B cell (primary cell): Measurements from ENCODE around the gene DZIP1L. TPM values are rescaled to one million over a fixed set of nuclear protein-coding genes. Genes with fewer than 3 reads are reported as not detected.

Experiments
- ATAC-seq: fragments of 200-7000 bp; cut with Tn5 transposase; one replicate; pipeline ENCODE4 v1.10.0; 2021; ENCODE audit warnings: low read depth, mild to moderate bottlenecking, moderate number of reproducible peaks, moderate library complexity
- CTCF ChIA-PET: fragments of 350-600 bp; sonication (Branson Sonifier 250); formaldehyde crosslinking; loops from one replicate; lab custom pipeline; 2021; ENCODE audit warnings: antibody characterized with exemption, inconsistent platforms; lab: Charles Lee
- POLR2A ChIA-PET: fragments of 350-600 bp; sonication (Branson Sonifier 250); formaldehyde crosslinking; loops from one replicate; lab custom pipeline; 2021; ENCODE audit warnings: antibody characterized with exemption; lab: Charles Lee
- DNase-seq: peaks from one replicate; pipeline ENCODE4 v3.0.0; 2013
- H2AFZ ChIP-seq: 2 replicates; pipeline ENCODE4 v1.6.1; 2012; ENCODE audit warnings: mild to moderate bottlenecking, low read depth, low read length; ENCODE audit not compliant: insufficient read depth, poor library complexity, severe bottlenecking
- H3K27ac ChIP-seq, 2 donors: 1 replicate in 1 of 2; 2 replicates in 1 of 2; pipeline ENCODE4 v1.5.1; 2012 to 2013; ENCODE audit warnings: low read length in 2 of 2, mild to moderate bottlenecking in 2 of 2, moderate library complexity in 1 of 2
- H3K27me3 ChIP-seq, 4 experiments: fragments of 200-600 bp in 1 of 4; sonication (generic) in 1 of 4; replicated peaks in 1 of 4; 1 replicate in 2 of 4; 2 replicates in 2 of 4; pipeline versions ENCODE4 v1.6.1 to v1.7.0; 2013 to 2016; ENCODE audit warnings: low read length in 3 of 4, mild to moderate bottlenecking in 2 of 4, mixed read lengths in 1 of 4, moderate library complexity in 1 of 4; ENCODE audit not compliant: insufficient read depth in 4 of 4, control insufficient read depth in 3 of 4; ENCODE audit errors: control extremely low read depth in 1 of 4
- H3K36me3 ChIP-seq, 2 experiments: replicated peaks in 1 of 2; 1 replicate in 1 of 2; 2 replicates in 1 of 2; pipeline versions ENCODE4 v1.6.1 to v1.7.1; 2013; ENCODE audit warnings: low read length in 1 of 2; ENCODE audit not compliant: insufficient read depth in 2 of 2, control insufficient read depth in 1 of 2; ENCODE audit errors: control extremely low read depth in 1 of 2, extremely low read depth in 1 of 2
- H3K4me1 ChIP-seq, 2 donors: fragments of 200-600 bp in 1 of 2; sonication (generic) in 1 of 2; 1 replicate in 1 of 2; 2 replicates in 1 of 2; pipeline versions ENCODE4 v1.5.1 to v1.6.1; 2013 to 2017; ENCODE audit warnings: low read length in 2 of 2; ENCODE audit not compliant: control insufficient read depth in 2 of 2, insufficient read depth in 2 of 2
- H3K4me2 ChIP-seq: replicated peaks from 2 replicates; pipeline ENCODE3; 2012; ENCODE audit warnings: mild to moderate bottlenecking, low read depth, low read length; ENCODE audit not compliant: poor library complexity, severe bottlenecking
- H3K4me3 ChIP-seq, 5 experiments: fragments of 200-600 bp in 1 of 5; sonication (generic) in 1 of 5; 1 replicate in 3 of 5; 2 replicates in 2 of 5; pipeline versions ENCODE4 v1.5.1 to v1.7.0; 2011 to 2016; ENCODE audit warnings: low read length in 4 of 5, mild to moderate bottlenecking in 4 of 5, low read depth in 2 of 5, control low read depth in 1 of 5, moderate library complexity in 1 of 5; ENCODE audit not compliant: insufficient read depth in 1 of 5; ENCODE audit errors: control extremely low read depth in 1 of 5, extremely low read depth in 1 of 5
- H3K79me2 ChIP-seq: fragments of 200-600 bp; sonication (generic); one replicate; pipeline ENCODE4 v1.6.0; 2016; ENCODE audit warnings: low read length; ENCODE audit not compliant: control insufficient read depth, insufficient read depth
- H3K9ac ChIP-seq: fragments of 200-600 bp; sonication (generic); 2 replicates; pipeline ENCODE4 v1.6.1; 2017; ENCODE audit warnings: mild to moderate bottlenecking, low read length, moderate library complexity
- H3K9me3 ChIP-seq, 3 donors: one replicate each; pipeline versions ENCODE4 v1.6.1 to v1.7.1; 2013; ENCODE audit warnings: low read length in 2 of 3; ENCODE audit not compliant: control insufficient read depth in 2 of 3, insufficient read depth in 1 of 3; ENCODE audit errors: control extremely low read depth in 1 of 3
- H4K20me1 ChIP-seq: 2 replicates; pipeline ENCODE4 v1.6.0; 2012; ENCODE audit warnings: mild to moderate bottlenecking, low read length; ENCODE audit not compliant: insufficient read depth, control insufficient read depth, poor library complexity, severe bottlenecking
- H3K27ac Mint-ChIP-seq: one replicate; pipeline ENCODE4 v1.8.0; 2021; ENCODE audit warnings: mixed read lengths
- H3K27me3 Mint-ChIP-seq: one replicate; pipeline ENCODE4 v1.8.0; 2021; ENCODE audit warnings: mixed read lengths
- H3K4me1 Mint-ChIP-seq: one replicate; pipeline ENCODE4 v1.8.0; 2021; ENCODE audit warnings: mixed read lengths
- H3K4me3 Mint-ChIP-seq: one replicate; pipeline ENCODE4 v1.8.0; 2021; ENCODE audit warnings: mixed read lengths
- H3K9me3 Mint-ChIP-seq: one replicate; pipeline ENCODE4 v1.8.0; 2022; ENCODE audit warnings: mixed read lengths; ENCODE audit not compliant: insufficient read depth
- CTCF ChIP-seq: fragments of 200-600 bp; IDR thresholded peaks from one replicate; pipeline ENCODE4 v1.8.0; 2022; ENCODE audit warnings: antibody characterized with exemption, mild to moderate bottlenecking
- EZH2 ChIP-seq: IDR thresholded peaks from 2 replicates; pipeline ENCODE4 v1.6.1; 2012; ENCODE audit warnings: borderline replicate concordance, low read depth, mild to moderate bottlenecking, moderate library complexity, low read length; ENCODE audit not compliant: insufficient read depth, poor library complexity, severe bottlenecking
- WGBS: methylation state at CpG from one replicate; pipeline ENCODE4 v1.1.5; 2013; ENCODE audit warnings: missing lambda C conversion rate; ENCODE audit not compliant: insufficient coverage; 5-methylcytosine and 5-hydroxymethylcytosine counted together
- intact Hi-C: fragments of 100-400 bp; cut with micrococcal nuclease; formaldehyde crosslinking; loops from one replicate; pipeline ENCODE4 v1.10.0; 2022
- polyA plus RNA-seq: library from polyadenylated mRNA; depleted of rRNA; stranded (reverse); fragments of >200 nt; gene quantifications from 2 replicates; pipeline ENCODE4 v1.2.3, GENCODE V29; 2012
- total RNA-seq, 2 donors: library from RNA; stranded (reverse); fragments of 120-200 nt in 1 of 2; gene quantifications; 1 replicate in 1 of 2; 2 replicates in 1 of 2; pipeline versions ENCODE4 v1.2.3 to v1.2.4, GENCODE V29; 2013 to 2022

DZIP1L gene
- total and polyA plus RNA-seq, 2 donors (not counting 1 experiment from before 2014, with no cell fraction given): not detected

- Histone ChIP-seq H3K9ac (no peak overlapping the region), H4K20me1 (no peaks in the 10 kb centered on the region), H3K79me2 (no peaks in the 10 kb centered on the region), H3K4me2 (no peak overlapping the region), H3K9me3 (no peaks in the 10 kb centered on the region), H3K4me3 (no peak overlapping the region), H3K27ac (no peak overlapping the region), H2AFZ (no peak overlapping the region), H3K4me1 (no peaks in the 10 kb centered on the region), H3K36me3 (no peaks in the 10 kb centered on the region), H3K27me3 (peaks cover 0 to 4% (median 0%) of the 10 kb centered on the region in 4 experiments)
- ChIA-PET CTCF (interaction anchor here (1.1 to 1.2 kb wide), 2 partner anchors 9 to 315 kb away, joined by 3 read pairs; no protein-coding TSS in a partner anchor), POLR2A (no interaction called here)
- no peak for DNase-seq
- Mint-ChIP-seq H3K27me3 (peaks cover 26% of the 10 kb centered on the region), H3K4me1 (no peaks in the 10 kb centered on the region), H3K27ac (no peak overlapping the region), H3K4me3 (no peak overlapping the region), H3K9me3 (no peaks in the 10 kb centered on the region)
- ATAC-seq: no peak
- WGBS: 82% methylated on average over 5 of the region's 8 CpGs
- TF ChIP-seq CTCF: no peak
- no peak for TF ChIP-seq EZH2
- intact Hi-C loops: no loop called here
Measured at GRCh38 chr3:138082085-138082991, 33.1 kb downstream of the DZIP1L start.

- H3K79me2 ChIP-seq: no peaks in the 10 kb centered on the region
- H3K36me3 ChIP-seq: no peaks in the 10 kb centered on the region
- H3K9ac ChIP-seq: no peak overlapping the region
- 82% methylated on average over 4 of the region's 5 CpGs for WGBS
- no peak overlapping the region for H2AFZ ChIP-seq
- ATAC-seq: no peak
- no peak overlapping the region for H3K4me3 ChIP-seq
- no peak overlapping the region for H3K4me2 ChIP-seq
- Mint-ChIP-seq H3K9me3 (peaks cover under 1% of the 10 kb centered on the region), H3K4me1 (no peaks in the 10 kb centered on the region), H3K27me3 (peaks cover 27% of the 10 kb centered on the region), H3K4me3 (no peak overlapping the region), H3K27ac (no peak overlapping the region)
- intact Hi-C loops: no loop called here
- no peak overlapping the region for H3K27ac ChIP-seq
- ChIA-PET CTCF (no interaction called here), POLR2A (no interaction called here)
- H3K9me3 ChIP-seq: no peaks in the 10 kb centered on the region
- no peak for DNase-seq
- TF ChIP-seq EZH2 (no peak), CTCF (no peak)
- H3K27me3 ChIP-seq: peaks cover 0 to 7% (median 0%) of the 10 kb centered on the region in 4 experiments
- H3K4me1 ChIP-seq: no peaks in the 10 kb centered on the region
- no peaks in the 10 kb centered on the region for H4K20me1 ChIP-seq
Measured at GRCh38 chr3:138081371-138082084, 33.9 kb downstream of the DZIP1L start.
